ENCODE measurements around the gene RYR3.

Gene RYR3

GRCh38 chr15:33701304-33701696 lies 390.5 kb downstream of the RYR3 start:
- CTCF ChIA-PET: interaction anchor here (0.6 to 2.9 kb wide), 35 partner anchors 8 to 1051 kb away, joined by 3 to 41 read pairs (median 4); no protein-coding TSS in a partner anchor
- H3K4me3 ChIP-seq (ENCODE audit: low read depth, low read length): no peak overlapping the region
- POLR2A ChIA-PET: no interaction called here
- no peak overlapping the region for H3K27ac ChIP-seq (ENCODE audit: extremely low read depth, low read depth, low read length)
- no peaks in the 10 kb centered on the region for H3K9me3 ChIP-seq (ENCODE audit: control insufficient read depth, insufficient read depth, low read depth, low read length)
- TF ChIP-seq ZNF514 (tag by site-specific recombination; IDR thresholded peaks at IDR 0.05): no peak
- no peak for TF ChIP-seq ZNF132 (tag by site-specific recombination; IDR thresholded peaks at IDR 0.05; ENCODE audit: borderline replicate concordance)
- no peak for TF ChIP-seq ZNF623 (tag by site-specific recombination; IDR thresholded peaks at IDR 0.05)
- TF ChIP-seq ZSCAN23 (tag by site-specific recombination; IDR thresholded peaks at IDR 0.05): no peak
- TF ChIP-seq HOXA7 (CRISPR knock-in tag; IDR thresholded peaks at IDR 0.05; ENCODE audit: borderline replicate concordance): no peak
- no peak for TF ChIP-seq MZF1 (tag by site-specific recombination; IDR thresholded peaks at IDR 0.05; ENCODE audit: borderline replicate concordance)
- TF ChIP-seq OVOL3 (tag by site-specific recombination; IDR thresholded peaks at IDR 0.05): no peak
- TF ChIP-seq ZSCAN30 (tag by site-specific recombination; IDR thresholded peaks at IDR 0.05): no peak
- no peak for TF ChIP-seq ZNF274 (IDR thresholded peaks at IDR 0.05; ENCODE audit: low read length)
- no peak for TF ChIP-seq ZNF274 (tag by site-specific recombination; IDR thresholded peaks at IDR 0.05; ENCODE audit: borderline replicate concordance)
- no peak for TF ChIP-seq ZNF302 (tag by site-specific recombination; IDR thresholded peaks at IDR 0.05; ENCODE audit: low read depth)
- no peaks in the 10 kb centered on the region for H3K36me3 ChIP-seq (ENCODE audit: control insufficient read depth in 2 of 2, insufficient read depth in 1 of 2, low read length in 2 of 2)
- no peaks in the 10 kb centered on the region for H3K4me1 ChIP-seq (ENCODE audit: control insufficient read depth, insufficient read depth, low read length)

GRCh38 chr15:33706173-33706572 lies 395.4 kb downstream of the RYR3 start:
- Histone ChIP-seq H3K36me3 (ENCODE audit: control insufficient read depth in 2 of 2, insufficient read depth in 1 of 2, low read length in 2 of 2) (no peaks in the 10 kb centered on the region), H3K4me3 (ENCODE audit: low read depth, low read length) (no peak overlapping the region), H3K27ac (ENCODE audit: extremely low read depth, low read depth, low read length) (no peak overlapping the region), H3K4me1 (ENCODE audit: control insufficient read depth, insufficient read depth, low read length) (no peaks in the 10 kb centered on the region), H3K9me3 (ENCODE audit: control insufficient read depth, insufficient read depth, low read depth, low read length) (no peaks in the 10 kb centered on the region)
- TF ChIP-seq ZNF843 (tag by site-specific recombination; IDR thresholded peaks at IDR 0.05) (peak; percentile 69), PRDM4 (tag by site-specific recombination; IDR thresholded peaks at IDR 0.05) (0 out of 2 replicates have a peak, but pooled peaks have one; percentile 42), FEZF1 (tag by site-specific recombination; IDR thresholded peaks at IDR 0.05) (peak; percentile 51; the same call in 1 of the 2 replicates), SCRT2 (tag by site-specific recombination; IDR thresholded peaks at IDR 0.05) (no peak), ZNF398 (tag by site-specific recombination; IDR thresholded peaks at IDR 0.05) (no peak), BCL11B (tag by site-specific recombination; IDR thresholded peaks at IDR 0.05; ENCODE audit: low read depth) (0 out of 2 replicates have a peak, but pooled peaks have one; percentile 24), HOXC10 (CRISPR knock-in tag; IDR thresholded peaks at IDR 0.05) (no peak), PRDM6 (tag by site-specific recombination; IDR thresholded peaks at IDR 0.05) (peak; percentile 85)
- POLR2A ChIA-PET: no interaction called here
- CTCF ChIA-PET: interaction anchor here (1.3 kb wide), 1 partner anchor 414 kb away, joined by 4 read pairs; no protein-coding TSS in a partner anchor

Measured in HEK293 (cell line).